ENCODE measurements around the gene FGF18. TPM values are rescaled to one million over a fixed set of nuclear protein-coding genes. Genes with fewer than 3 reads are reported as not detected.

FGF18 gene
- total RNA-seq, 4 donors from 2014 or later = 1.4 to 3.0 TPM; not detected in 2

DNA sequence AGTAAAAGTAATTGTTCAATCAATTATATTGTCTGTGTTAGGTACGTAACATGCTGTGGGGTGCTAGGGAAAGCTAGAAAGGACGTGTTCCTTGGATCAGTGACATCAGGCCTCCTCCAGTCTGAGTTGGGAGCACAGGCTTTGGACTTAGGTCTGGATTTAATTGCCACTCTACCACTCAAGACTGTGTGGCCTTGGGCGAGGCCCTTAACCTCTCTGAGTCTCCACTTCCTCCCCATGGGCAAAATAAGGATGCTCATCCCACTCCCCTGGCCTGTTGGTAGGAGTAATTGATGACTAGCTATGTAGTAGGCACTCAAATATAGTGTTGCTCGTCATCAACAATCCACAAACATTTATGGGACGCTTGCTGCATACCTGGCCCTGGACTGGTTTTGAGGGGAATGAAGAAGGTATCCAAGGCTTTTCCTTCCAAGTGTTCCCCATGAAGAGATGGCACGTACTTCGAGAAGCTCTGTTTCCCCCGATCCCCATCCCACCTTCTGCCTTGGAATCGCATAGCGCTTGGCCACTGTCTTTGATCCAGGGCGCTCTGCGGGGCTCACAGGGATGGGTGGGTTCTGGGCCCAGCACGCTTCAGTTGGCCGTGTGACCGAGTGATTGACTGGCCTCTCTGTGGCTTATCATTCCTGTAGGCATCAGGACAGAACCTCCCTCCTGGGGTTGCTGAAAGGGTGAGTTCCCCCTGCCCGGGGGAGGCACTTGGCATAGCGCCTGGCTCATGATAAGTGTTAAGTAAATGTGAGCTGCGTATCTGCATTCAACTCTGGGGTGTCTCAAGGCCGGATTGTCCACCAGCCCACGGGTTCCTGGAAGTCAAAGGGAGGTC is 8.1 kb downstream of the FGF18 start:
- peak in 1 of 2 donors; percentile 11 for DNase-seq
- Histone ChIP-seq H3K4me1 (no peaks in the 10 kb centered on the region), H3K9me3 (no peaks in the 10 kb centered on the region), H3K27ac (no peak overlapping the region), H3K36me3 (no peaks in the 10 kb centered on the region), H3K27me3 (no peaks in the 10 kb centered on the region), H3K4me3 (no peak overlapping the region)
- TF ChIP-seq POLR2A (IDR thresholded peaks at IDR 0.05) = no peak
- TF ChIP-seq, protein P1, sequence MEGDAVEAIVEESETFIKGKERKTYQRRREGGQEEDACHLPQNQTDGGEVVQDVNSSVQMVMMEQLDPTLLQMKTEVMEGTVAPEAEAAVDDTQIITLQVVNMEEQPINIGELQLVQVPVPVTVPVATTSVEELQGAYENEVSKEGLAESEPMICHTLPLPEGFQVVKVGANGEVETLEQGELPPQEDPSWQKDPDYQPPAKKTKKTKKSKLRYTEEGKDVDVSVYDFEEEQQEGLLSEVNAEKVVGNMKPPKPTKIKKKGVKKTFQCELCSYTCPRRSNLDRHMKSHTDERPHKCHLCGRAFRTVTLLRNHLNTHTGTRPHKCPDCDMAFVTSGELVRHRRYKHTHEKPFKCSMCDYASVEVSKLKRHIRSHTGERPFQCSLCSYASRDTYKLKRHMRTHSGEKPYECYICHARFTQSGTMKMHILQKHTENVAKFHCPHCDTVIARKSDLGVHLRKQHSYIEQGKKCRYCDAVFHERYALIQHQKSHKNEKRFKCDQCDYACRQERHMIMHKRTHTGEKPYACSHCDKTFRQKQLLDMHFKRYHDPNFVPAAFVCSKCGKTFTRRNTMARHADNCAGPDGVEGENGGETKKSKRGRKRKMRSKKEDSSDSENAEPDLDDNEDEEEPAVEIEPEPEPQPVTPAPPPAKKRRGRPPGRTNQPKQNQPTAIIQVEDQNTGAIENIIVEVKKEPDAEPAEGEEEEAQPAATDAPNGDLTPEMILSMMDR (IDR thresholded peaks at IDR 0.05) = no peak
- intact Hi-C loops (cut with DNase I; ENCODE audit: low total_unique reads) = no loop called here

DNA sequence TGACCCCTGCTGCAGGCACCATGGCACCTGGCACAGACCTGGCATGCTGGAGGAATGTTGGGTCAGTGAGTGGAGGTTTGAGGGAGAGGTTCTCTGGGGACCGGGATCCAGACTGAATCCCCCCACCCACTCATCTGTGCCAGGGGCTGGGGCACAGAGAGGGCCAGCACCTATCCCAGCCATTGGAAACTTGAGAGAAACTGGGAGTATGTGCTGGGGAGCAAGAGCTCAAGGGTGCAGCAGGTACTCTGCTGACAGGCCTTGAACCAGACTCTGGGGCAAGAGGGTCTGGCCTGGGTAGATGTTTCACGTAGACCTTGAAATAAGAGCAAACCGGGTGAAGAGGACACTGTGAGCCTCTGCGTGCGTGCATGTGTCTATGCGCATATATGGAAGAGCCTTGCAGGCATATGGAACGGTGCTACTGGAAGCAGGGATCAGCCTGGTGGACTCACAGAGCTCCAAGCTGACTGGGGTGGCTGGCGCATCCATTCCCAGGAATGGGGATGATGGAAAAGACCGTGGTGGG is 8.8 kb downstream of the FGF18 start:
- no peaks in the 10 kb centered on the region for H3K4me1 ChIP-seq
- no peaks in the 10 kb centered on the region for H3K9me3 ChIP-seq
- peak in 1 of 2 donors; percentile 2 for DNase-seq
- H3K4me3 ChIP-seq = no peak overlapping the region
- no peaks in the 10 kb centered on the region for H3K36me3 ChIP-seq
- no peak overlapping the region for H3K27ac ChIP-seq
- intact Hi-C loops (cut with DNase I; ENCODE audit: low total_unique reads) = no loop called here
- TF ChIP-seq POLR2A (IDR thresholded peaks at IDR 0.05) = no peak
- TF ChIP-seq, protein P1 (IDR thresholded peaks at IDR 0.05) = no peak
- no peaks in the 10 kb centered on the region for H3K27me3 ChIP-seq

DNA sequence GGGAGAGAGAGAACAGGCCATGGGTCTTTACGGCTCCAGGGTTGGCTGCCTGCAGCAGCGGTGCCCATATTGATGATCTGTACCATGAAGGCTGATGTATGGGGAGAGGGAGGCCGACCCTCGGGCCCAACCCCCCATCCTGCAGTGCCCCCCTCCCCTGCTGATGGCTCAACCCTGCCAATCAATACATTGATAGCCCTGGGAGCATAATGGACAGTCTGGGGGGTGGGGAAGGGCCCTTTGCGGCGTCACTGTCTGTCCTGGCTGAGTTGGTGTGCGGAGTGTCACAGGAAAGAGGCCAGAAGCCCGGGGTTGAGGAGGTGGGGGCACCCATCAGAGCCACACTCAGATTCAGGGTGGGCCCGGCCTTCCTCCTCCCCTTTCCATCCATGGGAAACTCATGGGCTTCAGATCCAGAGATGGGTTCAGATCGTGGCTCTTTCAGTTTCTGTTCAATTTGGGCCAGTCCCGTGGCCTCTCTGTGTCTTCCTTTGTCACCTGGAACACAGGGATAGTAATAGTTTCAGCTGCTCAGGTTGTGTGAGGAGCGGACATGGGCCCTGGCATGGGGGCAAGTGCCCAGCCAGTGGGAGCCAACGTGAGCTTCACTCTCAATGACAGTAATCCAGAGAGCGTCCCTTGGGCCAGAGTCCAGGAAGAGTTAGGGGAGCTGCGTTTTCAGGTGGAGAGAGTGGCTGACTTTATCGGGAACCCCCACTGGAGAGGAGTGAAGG is 9.5 kb downstream of the FGF18 start:
- TF ChIP-seq POLR2A (IDR thresholded peaks at IDR 0.05) = no peak
- TF ChIP-seq, protein P1 (IDR thresholded peaks at IDR 0.05) = no peak
- no peak overlapping the region for H3K27ac ChIP-seq
- intact Hi-C loops (cut with DNase I; ENCODE audit: low total_unique reads) = no loop called here
- no peaks in the 10 kb centered on the region for H3K9me3 ChIP-seq
- no peaks in the 10 kb centered on the region for H3K27me3 ChIP-seq
- H3K36me3 ChIP-seq = no peaks in the 10 kb centered on the region
- H3K4me1 ChIP-seq = no peaks in the 10 kb centered on the region
- peak in 1 of 2 donors; percentile 9 for DNase-seq
- H3K4me3 ChIP-seq = no peak overlapping the region

DNA sequence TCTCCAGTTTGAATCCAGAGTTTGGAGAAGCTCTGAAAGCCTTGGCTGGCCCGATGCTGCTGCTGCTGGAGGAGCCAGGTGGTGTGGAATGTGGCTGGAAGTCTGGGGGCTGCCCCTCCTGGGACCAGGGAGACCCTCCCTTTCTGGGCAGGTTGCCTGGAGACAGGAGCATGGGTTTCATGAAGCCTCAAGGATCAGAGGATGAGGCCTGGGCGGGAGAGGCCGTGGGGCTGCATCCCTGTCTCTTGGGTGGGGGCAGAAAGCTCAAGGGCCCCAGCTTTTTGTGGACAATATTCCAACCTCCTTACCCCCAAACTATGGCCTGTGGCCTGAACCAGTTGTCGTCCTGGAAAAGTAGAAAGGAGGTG is 10.1 kb downstream of the FGF18 start:
- H3K4me1 ChIP-seq = no peaks in the 10 kb centered on the region
- DNase-seq = peak in 1 of 2 donors; percentile 8
- no peak for TF ChIP-seq POLR2A (IDR thresholded peaks at IDR 0.05)
- TF ChIP-seq, protein P1 (IDR thresholded peaks at IDR 0.05) = no peak

More for the DNA sequence above, 10.1 kb downstream of the FGF18 start:
- H3K4me3 ChIP-seq = no peak overlapping the region
- H3K9me3 ChIP-seq = no peaks in the 10 kb centered on the region
- H3K36me3 ChIP-seq = no peaks in the 10 kb centered on the region
- H3K27me3 ChIP-seq = no peaks in the 10 kb centered on the region
- H3K27ac ChIP-seq = no peak overlapping the region
- intact Hi-C loops (cut with DNase I; ENCODE audit: low total_unique reads) = no loop called here

Data from uterus (tissue), 4 donors.